HG02840 (cell line): ENCODE results near the gene ATL3.
"Not testable (repeated sequence)": the region's sequence is repeated elsewhere in the genome, so short reads cannot be mapped to it uniquely, and the experiment has no call there.

Source experiments
- ATAC-seq: cut with Tn5 transposase; IDR thresholded peaks from one replicate; pipeline ENCODE4 v1.9.1; 2021; ENCODE audit warnings: mild to moderate bottlenecking, moderate library complexity, moderate number of reproducible peaks; ENCODE audit not compliant: unreplicated experiment, low FRiP score

The ATL3 gene

DNA sequence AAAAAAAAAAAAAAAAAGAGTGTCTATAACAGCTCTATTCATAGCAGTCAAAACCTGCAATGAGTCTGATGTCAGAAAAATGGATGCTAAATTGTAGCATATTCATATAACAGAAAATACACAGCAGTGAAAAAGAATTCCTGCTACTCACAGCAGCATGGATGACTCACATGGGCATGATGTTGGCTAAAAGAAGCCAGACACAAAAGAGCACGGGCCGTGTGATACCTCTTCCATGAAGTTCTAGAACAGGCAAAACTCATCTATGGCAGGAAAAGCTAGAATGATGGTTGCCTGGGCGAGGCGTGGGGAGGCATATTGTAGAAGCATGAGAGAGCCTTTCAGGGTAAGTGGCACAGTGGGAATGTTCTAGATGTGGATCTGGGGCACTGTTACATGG, 75.9 kb downstream of the ATL3 start:
- ATAC-seq, result no peak

GRCh38 chr11:63592975-63593395, 78.2 kb downstream of the ATL3 start:
- ATAC-seq, result no peak

DNA sequence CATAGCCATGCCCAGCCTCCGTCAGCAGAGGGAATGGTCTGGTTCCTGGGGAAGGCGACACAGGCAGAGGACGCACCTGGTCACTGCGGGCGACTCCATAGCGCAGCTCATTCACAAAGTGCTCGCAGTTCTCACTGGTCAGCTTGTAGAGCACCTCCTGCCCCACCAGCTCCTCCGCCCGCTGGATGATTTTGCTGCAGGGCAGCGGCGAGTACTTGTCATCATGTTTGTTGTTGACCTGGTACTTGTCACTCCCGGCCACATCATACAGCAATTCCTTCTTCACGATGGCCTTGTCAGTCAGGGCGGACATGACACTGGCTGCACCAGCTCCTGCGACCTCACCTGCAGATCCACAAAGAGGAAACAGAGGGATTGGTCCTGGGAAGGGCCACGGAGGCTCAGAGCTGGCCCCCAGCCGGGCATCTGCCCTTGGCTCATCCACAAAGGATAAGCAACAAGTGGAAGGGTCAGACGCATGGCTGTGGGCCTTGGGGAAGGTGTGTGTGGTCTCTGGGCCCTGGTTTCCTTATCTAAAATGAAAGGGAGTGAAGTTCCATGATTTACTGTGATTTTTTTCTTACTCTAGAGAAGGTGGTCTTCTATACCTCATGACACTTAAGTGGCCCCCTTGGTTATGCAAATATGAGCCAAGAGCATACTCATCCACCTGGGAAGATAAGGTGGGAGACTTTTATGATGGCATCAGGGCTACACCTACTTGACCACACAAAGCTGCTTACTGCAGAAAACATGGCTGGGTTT, 81.0 kb downstream of the ATL3 start:
- no peak for ATAC-seq

DNA sequence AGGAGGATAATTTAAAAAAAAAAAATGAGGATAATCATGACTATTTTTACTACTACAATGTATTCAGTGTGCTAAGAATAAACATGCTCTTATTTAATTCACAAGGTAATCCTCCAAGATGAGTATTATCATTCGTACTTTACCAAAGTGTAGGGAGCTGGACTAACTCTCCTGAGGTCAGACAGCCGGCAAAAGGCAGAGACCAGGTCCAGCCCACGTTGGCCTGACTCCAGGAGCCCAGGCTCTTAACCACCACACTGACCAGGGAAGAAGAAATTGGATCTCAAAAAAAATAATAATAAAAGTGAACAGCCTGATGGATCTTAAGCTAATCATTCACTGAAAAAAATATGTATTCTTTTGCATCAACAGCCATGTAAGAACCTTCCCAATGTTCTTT, 82.2 kb downstream of the ATL3 start:
- no peak for ATAC-seq

DNA sequence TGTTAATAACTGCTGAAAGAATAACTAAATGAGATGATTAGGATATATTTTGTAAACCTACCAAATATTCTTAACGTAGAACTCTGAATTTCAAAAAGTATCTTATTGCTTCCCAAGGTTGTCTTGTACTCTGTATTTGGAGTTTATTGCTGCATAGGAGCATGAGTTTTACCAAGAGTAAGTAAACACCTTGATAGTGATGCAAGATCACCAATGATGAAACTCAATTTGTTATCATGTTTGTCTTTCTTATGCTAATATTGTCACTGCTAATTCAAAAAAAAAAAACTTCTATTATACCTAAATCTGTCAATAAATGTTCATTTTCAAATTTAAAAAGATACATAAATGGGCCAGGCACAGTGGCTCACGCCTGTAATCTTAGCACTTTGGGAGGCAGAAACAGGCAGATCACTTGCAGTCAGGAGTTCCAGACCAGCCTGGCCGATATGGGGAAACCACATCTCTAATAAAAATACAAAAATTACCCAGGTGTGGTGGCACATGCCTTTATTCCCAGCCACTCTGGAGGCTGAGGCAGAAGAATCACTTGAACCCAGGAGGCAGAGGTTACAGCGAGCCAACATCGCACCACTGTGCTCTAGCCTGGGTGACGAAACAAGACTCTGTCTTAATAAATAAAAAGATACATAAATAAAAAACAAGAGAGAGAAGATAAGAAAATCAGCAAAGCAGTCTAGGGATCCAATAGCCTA, 84.6 kb downstream of the ATL3 start:
- no peak for ATAC-seq

- no peak for ATAC-seq
Measured at GRCh38 chr11:63583357-63583677, 87.9 kb downstream of the ATL3 start.

GRCh38 chr11:63581224-63581623, 90.0 kb downstream of the ATL3 start:
- not testable (repeated sequence) for ATAC-seq

- not testable (repeated sequence) for ATAC-seq
Measured at GRCh38 chr11:63578882-63579281, 92.3 kb downstream of the ATL3 start.

DNA sequence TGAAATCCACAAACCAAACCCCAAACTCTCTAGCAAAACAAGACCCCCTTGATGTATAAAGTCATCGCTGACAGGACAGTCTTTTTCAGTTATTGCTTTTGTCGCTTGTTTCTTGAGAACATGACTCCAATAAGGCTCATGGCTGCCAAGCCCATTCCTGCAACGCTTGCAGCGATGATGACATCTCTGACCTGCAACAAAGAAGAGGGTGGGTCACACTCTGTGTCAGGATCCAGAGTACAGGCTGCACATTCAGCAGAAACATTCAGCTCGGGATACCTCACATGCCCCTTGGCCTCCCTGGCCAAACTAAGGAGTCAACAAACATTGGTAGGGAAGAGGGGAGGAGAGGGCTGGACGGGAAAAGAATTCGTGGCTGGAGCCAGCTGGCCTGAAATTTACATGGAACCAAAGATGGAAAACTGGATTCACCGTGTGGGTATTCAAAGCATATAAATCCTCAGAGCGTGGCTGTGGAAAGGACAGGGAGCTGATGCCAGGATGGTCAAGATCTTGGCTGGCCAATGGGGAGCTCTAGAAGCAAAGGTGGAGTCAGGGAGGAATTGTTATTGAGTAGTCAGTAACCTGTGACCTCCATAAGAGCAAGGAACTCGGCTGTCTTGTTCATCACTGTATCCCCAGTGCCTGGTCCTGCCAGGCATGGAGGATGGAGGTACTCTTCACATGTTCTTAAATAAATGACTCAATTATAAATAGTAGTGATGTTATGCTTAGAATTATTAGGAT, 96.1 kb downstream of the ATL3 start:
- no peak for ATAC-seq
